GM12874 (cell line): Measurements from ENCODE around the gene AIPL1.

Source experiments
- TF ChIP-seq, protein P1 (sequence below): IDR thresholded peaks from 2 replicates; pipeline ENCODE4 v1.5.1; 2011; ENCODE audit warnings: low read depth, mild to moderate bottlenecking, control low read depth, low read length, moderate library complexity; ENCODE audit not compliant: insufficient read depth

The AIPL1 gene

DNA sequence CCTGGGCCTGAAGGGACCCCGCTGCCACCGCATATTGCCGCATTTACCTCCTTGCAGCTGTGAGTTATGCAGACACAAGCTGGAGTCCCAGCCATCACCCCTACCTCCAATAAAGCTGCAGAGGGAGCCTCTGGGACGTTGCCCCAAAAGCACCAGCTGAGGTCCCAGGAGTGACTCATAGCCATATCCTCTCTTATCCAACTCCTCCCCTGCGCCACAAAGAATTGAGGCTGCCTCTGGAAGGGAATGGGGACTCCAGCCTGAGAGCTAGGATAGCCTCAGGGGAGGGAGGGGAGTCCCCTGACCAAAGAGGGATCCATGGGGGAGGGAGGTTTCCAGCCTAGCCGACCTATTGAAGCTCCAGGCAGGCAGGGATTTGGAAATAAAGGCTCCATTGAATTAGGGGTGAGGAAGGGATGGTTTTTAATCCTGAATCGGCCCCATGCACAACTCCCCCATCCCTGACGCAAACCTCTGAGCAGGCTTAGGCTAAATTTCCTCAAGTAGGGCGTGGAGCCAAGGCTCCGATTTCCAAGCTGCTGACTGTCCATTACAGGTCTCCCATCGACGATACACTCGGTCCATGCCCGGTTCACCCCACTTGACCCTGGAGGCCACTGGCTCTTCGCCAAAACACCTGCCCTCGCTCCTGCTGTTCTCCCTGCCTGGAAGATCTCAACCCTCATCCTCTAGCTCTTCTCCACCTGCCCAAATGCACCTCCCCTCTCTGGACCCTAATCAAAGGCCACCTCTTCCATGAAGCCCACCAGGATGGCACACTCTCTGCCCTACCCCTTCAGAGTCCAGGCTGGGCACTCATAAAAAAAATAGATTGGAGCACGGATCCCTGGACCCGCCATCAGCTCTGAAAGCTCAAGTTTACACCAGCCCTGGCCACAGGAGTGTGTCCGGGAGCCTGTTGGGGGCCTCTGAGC is 36.9 kb upstream of the AIPL1 start:
- TF ChIP-seq, protein P1, sequence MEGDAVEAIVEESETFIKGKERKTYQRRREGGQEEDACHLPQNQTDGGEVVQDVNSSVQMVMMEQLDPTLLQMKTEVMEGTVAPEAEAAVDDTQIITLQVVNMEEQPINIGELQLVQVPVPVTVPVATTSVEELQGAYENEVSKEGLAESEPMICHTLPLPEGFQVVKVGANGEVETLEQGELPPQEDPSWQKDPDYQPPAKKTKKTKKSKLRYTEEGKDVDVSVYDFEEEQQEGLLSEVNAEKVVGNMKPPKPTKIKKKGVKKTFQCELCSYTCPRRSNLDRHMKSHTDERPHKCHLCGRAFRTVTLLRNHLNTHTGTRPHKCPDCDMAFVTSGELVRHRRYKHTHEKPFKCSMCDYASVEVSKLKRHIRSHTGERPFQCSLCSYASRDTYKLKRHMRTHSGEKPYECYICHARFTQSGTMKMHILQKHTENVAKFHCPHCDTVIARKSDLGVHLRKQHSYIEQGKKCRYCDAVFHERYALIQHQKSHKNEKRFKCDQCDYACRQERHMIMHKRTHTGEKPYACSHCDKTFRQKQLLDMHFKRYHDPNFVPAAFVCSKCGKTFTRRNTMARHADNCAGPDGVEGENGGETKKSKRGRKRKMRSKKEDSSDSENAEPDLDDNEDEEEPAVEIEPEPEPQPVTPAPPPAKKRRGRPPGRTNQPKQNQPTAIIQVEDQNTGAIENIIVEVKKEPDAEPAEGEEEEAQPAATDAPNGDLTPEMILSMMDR, result no peak

DNA sequence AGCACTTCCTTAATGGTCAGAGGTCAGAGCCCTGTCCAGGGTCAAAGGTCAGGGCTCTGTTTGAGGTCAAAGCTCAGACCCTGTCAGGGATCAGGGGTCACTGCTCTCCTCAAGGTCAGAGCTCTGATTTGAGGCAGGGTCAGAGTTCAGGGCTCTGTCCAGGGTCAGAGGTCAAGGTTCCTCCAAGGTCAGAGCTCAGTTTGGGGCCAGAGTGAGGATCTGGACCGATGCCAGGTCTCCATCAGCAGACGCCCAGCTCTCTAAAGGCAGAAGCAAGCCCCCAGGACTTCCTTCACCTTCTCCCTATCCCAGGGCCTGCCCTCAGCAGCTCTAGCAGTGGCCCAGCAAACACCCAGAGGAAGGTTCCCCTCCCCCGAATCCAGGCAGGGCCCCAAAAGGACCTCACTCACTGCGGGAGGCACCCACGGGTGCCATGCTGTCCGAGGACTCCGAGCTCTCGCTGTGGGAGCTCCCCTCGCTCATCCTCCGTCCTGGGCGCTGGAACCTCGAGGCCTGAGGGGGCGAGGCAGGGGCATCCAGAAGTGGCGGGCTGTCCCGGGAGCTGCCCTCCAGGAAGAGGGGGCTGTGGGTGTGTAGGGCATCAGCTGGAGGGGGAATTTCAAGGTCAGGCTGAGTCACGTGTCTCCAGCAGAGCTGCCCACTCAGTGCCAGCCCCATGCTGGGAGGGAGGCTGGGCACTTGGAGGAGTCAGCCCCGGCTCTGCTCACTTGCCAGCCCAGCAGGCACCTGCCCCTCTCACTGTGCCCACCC is 36.0 kb upstream of the AIPL1 start:
- TF ChIP-seq, protein P1, result no peak

DNA sequence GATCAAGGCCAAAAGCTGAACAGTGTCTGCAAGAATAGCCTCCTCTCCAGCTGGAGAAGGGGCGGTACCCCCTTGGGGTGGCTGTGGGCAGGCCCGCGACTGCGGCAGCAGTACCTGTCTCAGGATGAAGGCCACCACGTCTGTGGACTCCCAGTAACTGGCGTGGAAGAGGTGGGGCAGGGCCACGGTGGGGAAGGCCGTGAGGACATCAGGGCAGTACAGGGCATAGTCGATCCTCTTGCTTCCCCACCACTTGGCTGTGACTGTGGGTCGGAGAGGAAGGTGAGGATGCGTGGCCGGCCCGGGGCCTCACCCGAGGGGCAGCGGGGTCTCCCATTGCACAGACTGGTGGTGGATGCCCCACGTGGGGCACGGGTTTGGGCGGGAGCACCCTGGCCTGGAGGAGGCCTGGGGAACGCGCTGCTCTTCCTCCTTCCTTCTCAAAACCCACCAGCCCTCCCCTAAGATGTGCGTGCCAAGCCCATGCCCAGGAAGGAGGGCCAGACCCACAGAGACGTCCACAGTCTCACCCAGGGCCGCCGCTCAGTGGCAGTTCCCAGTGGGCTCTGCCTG is 35.3 kb upstream of the AIPL1 start:
- TF ChIP-seq, protein P1, result no peak

DNA sequence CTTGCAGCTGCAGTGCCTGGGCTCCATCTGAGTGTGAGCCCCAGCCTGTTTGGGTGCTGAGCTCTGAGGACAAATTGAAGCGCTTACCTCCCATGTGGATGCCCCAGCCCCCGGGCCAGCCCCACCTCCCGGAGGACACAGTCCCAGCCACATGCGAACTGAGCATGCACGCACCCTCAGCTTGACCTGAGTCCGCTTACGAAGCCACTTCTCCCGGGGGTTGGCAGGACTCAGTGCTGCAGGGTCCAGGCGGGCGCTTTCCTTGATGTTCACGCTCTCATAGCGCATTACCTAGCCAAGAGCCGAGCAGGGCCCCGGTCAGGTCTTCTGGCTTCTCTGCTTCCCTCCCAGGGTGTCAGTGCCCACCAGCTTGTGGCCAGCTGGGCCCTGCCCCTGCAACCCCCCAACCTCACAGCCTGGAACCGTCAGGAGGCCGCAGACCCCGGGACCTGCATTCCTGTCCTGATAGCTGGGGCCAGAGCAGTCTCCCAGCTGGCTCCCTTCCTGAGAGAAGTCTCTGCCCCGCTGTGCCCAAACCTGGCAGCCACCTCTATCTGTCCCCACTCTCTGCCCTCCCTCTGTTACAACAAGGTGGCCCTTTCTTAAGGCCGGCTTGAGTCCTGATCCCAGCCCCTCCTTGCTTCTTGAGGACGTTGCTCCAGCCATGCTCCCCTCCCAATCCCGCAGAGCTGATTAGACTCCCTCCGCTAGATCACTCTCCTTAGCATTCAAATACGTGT is 33.3 kb upstream of the AIPL1 start:
- TF ChIP-seq, protein P1, result no peak

DNA sequence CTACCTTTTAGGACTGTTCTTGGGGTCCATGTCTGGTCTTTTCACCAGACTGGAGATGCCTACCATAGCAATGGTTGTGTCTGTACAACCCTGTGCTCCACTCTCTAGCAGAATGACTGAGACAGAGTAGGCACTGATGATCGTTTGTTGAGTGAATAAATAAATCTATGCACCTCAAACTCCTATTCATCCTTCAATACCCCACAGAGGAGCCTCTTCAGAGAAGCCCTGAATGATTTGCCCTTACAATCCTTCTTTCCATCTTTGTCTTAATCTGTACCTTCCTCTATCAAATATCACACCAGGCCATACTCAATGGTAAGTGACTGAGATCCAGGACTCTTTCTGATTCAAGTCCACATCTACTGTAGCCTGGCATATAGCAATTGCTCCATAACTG is 32.6 kb upstream of the AIPL1 start:
- TF ChIP-seq, protein P1, result no peak

DNA sequence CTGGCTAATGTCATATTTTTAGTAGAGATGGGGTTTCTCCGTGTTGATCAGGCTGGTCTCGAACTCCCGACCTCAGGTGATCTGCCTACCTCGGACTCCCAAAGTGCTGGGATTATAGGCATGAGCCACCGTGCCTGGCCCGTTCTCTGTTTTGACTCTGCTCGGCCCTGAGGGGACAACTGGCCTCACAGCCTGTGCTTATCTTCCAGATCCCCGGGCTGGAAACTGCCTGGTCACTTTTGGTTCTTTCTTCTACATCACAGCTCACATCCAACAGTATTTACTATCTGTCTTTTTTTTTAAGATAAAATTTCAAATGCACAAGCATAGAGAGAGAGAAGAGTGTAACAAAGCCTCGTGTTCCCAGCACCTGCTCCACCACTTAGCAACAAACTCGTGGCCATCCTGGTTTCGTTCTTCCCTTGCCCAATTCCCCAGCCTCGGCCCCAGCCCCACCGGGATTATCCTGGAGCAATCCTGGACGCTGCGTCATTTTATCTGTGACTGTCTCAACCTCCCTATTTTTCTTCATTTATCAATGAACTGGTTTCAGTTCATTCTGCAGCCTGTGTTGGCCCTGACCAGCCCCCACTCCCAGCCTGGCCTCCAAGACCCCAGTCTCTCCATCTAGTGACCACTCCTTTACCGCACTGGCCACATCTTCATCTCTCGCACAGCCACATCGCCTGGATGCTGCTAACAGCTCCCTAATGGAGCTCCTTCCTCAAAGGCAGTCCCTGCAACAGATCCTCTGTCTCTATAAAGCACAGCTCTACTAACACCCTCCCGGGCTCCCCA is 30.5 kb upstream of the AIPL1 start:
- TF ChIP-seq, protein P1, result no peak
